Measurements from ENCODE around the gene ITPR1. TPM values are rescaled to one million over a fixed set of nuclear protein-coding genes. Genes with fewer than 3 reads are reported as not detected.

Gene ITPR1
- total and polyA plus RNA-seq, 4 donors = 3.7 to 39.4 (median 8.2) TPM

GRCh38 chr3:4763604-4764247 lies 270.6 kb downstream of the ITPR1 start (continued):
- TF ChIP-seq CTCF (IDR thresholded peaks at IDR 0.05; ENCODE audit: low read depth, low read length, missing input control) = no peak
- no peak for TF ChIP-seq NR2F2 (IDR thresholded peaks at IDR 0.05)

DNA sequence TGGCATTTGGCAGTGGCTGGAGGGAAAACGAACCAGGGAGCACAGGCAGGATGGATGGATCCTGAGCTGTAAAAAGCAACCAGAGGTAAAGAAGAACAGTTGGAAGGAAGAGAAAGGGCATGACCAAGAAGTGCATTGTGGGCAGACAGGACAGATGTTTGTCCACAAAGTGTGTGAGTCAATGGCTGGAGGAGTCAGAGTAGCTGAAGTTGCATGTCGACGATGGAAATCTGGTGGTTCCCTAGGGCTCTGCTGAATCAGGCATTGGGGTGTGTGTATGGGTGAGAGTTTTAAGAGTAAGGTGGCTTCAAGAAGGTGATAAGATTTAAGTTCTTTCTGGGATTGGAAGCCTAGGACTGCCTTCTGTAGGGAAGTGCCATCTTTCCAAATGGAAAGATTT lies 272.1 kb downstream of the ITPR1 start:
- H3K36me3 ChIP-seq (ENCODE audit: control insufficient read depth in 4 of 4, insufficient read depth in 3 of 4, low read depth in 1 of 4, low read length in 3 of 4) = no peaks in the 10 kb centered on the region

GRCh38 chr3:4766263-4766662 lies 273.1 kb downstream of the ITPR1 start:
- no peak for DNase-seq (ENCODE audit: low spot score)
- no peak overlapping the region for H3K27ac ChIP-seq (ENCODE audit: low read depth in 1 of 2, low read length in 2 of 2)
- H3K4me3 ChIP-seq (ENCODE audit: low read depth in 1 of 3, low read length in 3 of 3) = no peak overlapping the region
- TF ChIP-seq TAF1 (conservative IDR thresholded peaks at IDR 0.05) (no peak), HNF4G (IDR thresholded peaks at IDR 0.05) (no peak), RAD21 (IDR thresholded peaks at IDR 0.05) (no peak), EGR1 (IDR thresholded peaks at IDR 0.05; ENCODE audit: low read depth in 2 of 2) (no peak), GABPA (IDR thresholded peaks at IDR 0.05 in 1 of 2, conservative IDR thresholded peaks at IDR 0.05 in 1 of 2) (no peak), FOXA2 (IDR thresholded peaks at IDR 0.05) (no peak), REST (IDR thresholded peaks at IDR 0.05) (no peak), ATF3 (IDR thresholded peaks at IDR 0.05) (no peak), JUND (IDR thresholded peaks at IDR 0.05) (no peak), HNF4A (conservative IDR thresholded peaks at IDR 0.05) (no peak), NR2F2 (IDR thresholded peaks at IDR 0.05) (no peak), RXRA (IDR thresholded peaks at IDR 0.05) (no peak), SP1 (IDR thresholded peaks at IDR 0.05) (no peak), ZBTB33 (IDR thresholded peaks at IDR 0.05) (no peak), YY1 (IDR thresholded peaks at IDR 0.05) (no peak), CTCF (IDR thresholded peaks at IDR 0.05; ENCODE audit: low read depth, low read length, missing input control) (no peak), FOXA1 (IDR thresholded peaks at IDR 0.05) (no peak)
- TF ChIP-seq, protein P1, sequence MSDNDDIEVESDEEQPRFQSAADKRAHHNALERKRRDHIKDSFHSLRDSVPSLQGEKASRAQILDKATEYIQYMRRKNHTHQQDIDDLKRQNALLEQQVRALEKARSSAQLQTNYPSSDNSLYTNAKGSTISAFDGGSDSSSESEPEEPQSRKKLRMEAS (IDR thresholded peaks at IDR 0.05) = no peak
- 98% methylated on average over 4 of the region's 4 CpGs for WGBS
- no peak overlapping the region for H3K9ac ChIP-seq (ENCODE audit: low read depth in 1 of 2, low read length in 2 of 2)
- no peaks in the 10 kb centered on the region for H3K36me3 ChIP-seq (ENCODE audit: control insufficient read depth in 4 of 4, insufficient read depth in 3 of 4, low read depth in 1 of 4, low read length in 3 of 4)
- H3K4me1 ChIP-seq (ENCODE audit: control insufficient read depth in 4 of 4, insufficient read depth in 4 of 4, low read length in 3 of 4) = peaks cover 0 to 9% (median 2%) of the 10 kb centered on the region in 4 donors
- peaks cover 0 to 5% (median 2%) of the 10 kb centered on the region in 4 donors for H3K9me3 ChIP-seq (ENCODE audit: control insufficient read depth in 4 of 4, low read length in 3 of 4)
- no peaks in the 10 kb centered on the region for H3K27me3 ChIP-seq (ENCODE audit: control insufficient read depth in 4 of 4, insufficient read depth in 4 of 4, low read length in 3 of 4)

More for the DNA sequence above, 272.1 kb downstream of the ITPR1 start:
- Histone ChIP-seq H3K9me3 (ENCODE audit: control insufficient read depth in 4 of 4, low read length in 3 of 4) (peaks cover 0 to 5% (median 2%) of the 10 kb centered on the region in 4 donors), H3K27me3 (ENCODE audit: control insufficient read depth in 4 of 4, insufficient read depth in 4 of 4, low read length in 3 of 4) (no peaks in the 10 kb centered on the region), H3K4me1 (ENCODE audit: control insufficient read depth in 4 of 4, insufficient read depth in 4 of 4, low read length in 3 of 4) (peaks cover 0 to 9% (median 2%) of the 10 kb centered on the region in 4 donors), H3K27ac (ENCODE audit: low read depth in 1 of 2, low read length in 2 of 2) (no peak overlapping the region), H3K9ac (ENCODE audit: low read depth in 1 of 2, low read length in 2 of 2) (no peak overlapping the region), H3K4me3 (ENCODE audit: low read depth in 1 of 3, low read length in 3 of 3) (no peak overlapping the region)
- WGBS = 95% methylated on average over 3 of the region's 3 CpGs
- no peak for TF ChIP-seq FOXA2 (IDR thresholded peaks at IDR 0.05)
- TF ChIP-seq SP1 (IDR thresholded peaks at IDR 0.05) = no peak
- TF ChIP-seq, protein P1 (IDR thresholded peaks at IDR 0.05) = no peak
- TF ChIP-seq RXRA (IDR thresholded peaks at IDR 0.05) = no peak
- no peak for TF ChIP-seq GABPA (IDR thresholded peaks at IDR 0.05 in 1 of 2, conservative IDR thresholded peaks at IDR 0.05 in 1 of 2)
- no peak for DNase-seq (ENCODE audit: low spot score)
